Endothelial cell of umbilical vein (primary cell): ENCODE measurements around the gene DCAF5. TPM values are rescaled to one million over a fixed set of nuclear protein-coding genes. Genes with fewer than 3 reads are reported as not detected.

ENCODE experiments used
- BruUV-seq: library from RNA; stranded (reverse); fragments of 400-500 nt; replicated peaks from 2 replicates; lab custom pipeline; 2021; lab: Mats Ljungman, UMichigan
- CTCF ChIA-PET: fragments of 300-600, 350-600 bp; sonication (Branson Sonifier 250); formaldehyde crosslinking; loops from one replicate; lab custom pipeline; 2021; ENCODE audit warnings: antibody characterized with exemption, inconsistent platforms; lab: Charles Lee
- POLR2A ChIA-PET: fragments of 300-600, 350-600 bp; sonication (Branson Sonifier 250); formaldehyde crosslinking; loops from one replicate; lab custom pipeline; 2021; ENCODE audit warnings: antibody characterized with exemption, inconsistent platforms; lab: Charles Lee
- DNase-seq: peaks from one replicate; pipeline ENCODE4 v3.0.0-alpha.2; 2011; ENCODE audit warnings: low read depth, low spot score
- FAIRE-seq: peaks from 2 replicates; lab custom pipeline; 2011; peaks lifted over from hg19 to GRCh38; lab: Jason Lieb, UNC
- H2AFZ ChIP-seq: 2 replicates; pipeline ENCODE4 v1.6.0; 2012; ENCODE audit warnings: low read depth, low read length, control low read depth, inconsistent platforms
- H3K27ac ChIP-seq: 2 replicates; pipeline ENCODE4 v1.5.1; 2011; ENCODE audit warnings: low read depth, mild to moderate bottlenecking, control low read depth, low read length, moderate library complexity; ENCODE audit not compliant: insufficient read depth
- H3K27me3 ChIP-seq, 2 experiments: 2 replicates each; pipeline versions ENCODE4 v1.6.0 to v1.6.1; 2011; ENCODE audit warnings: low read length in 2 of 2, mixed read lengths in 1 of 2; ENCODE audit not compliant: control insufficient read depth in 2 of 2, insufficient read depth in 2 of 2
- H3K36me3 ChIP-seq, 2 experiments: 2 replicates in 1 of 2; 3 replicates in 1 of 2; pipeline ENCODE4 v1.5.1; 2011; ENCODE audit warnings: low read length in 2 of 2, mild to moderate bottlenecking in 1 of 2, moderate library complexity in 1 of 2; ENCODE audit not compliant: control insufficient read depth in 2 of 2, insufficient read depth in 2 of 2; ENCODE audit errors: extremely low read depth in 1 of 2
- H3K4me1 ChIP-seq: 3 replicates; pipeline ENCODE4 v1.5.1; 2011; ENCODE audit warnings: mild to moderate bottlenecking, low read length; ENCODE audit not compliant: control insufficient read depth, insufficient read depth; ENCODE audit errors: extremely low read depth
- H3K4me2 ChIP-seq: 2 replicates; pipeline ENCODE4 v1.6.1; 2011; ENCODE audit warnings: low read length, control low read depth, mixed read lengths; ENCODE audit not compliant: insufficient read depth
- H3K4me3 ChIP-seq, 3 experiments: fragments of 200-600 bp in 1 of 3; sonication (generic), shearing (Covaris generic) in 1 of 3; replicated peaks in 1 of 3; 2 replicates each; pipeline ENCODE4 v1.5.1; 2011 to 2016; ENCODE audit warnings: control low read depth in 3 of 3, low read length in 3 of 3, mild to moderate bottlenecking in 2 of 3, inconsistent platforms in 1 of 3, low read depth in 1 of 3, moderate library complexity in 1 of 3; ENCODE audit not compliant: insufficient read depth in 1 of 3
- H3K79me2 ChIP-seq: 2 replicates; pipeline ENCODE4 v1.6.0; 2012; ENCODE audit warnings: low read length, inconsistent platforms; ENCODE audit not compliant: control insufficient read depth, insufficient read depth
- H3K9ac ChIP-seq: replicated peaks from 2 replicates; pipeline ENCODE3; 2011; ENCODE audit warnings: low read length, control low read depth; ENCODE audit not compliant: insufficient read depth; ENCODE audit errors: extremely low read depth
- H3K9me1 ChIP-seq: replicated peaks from 3 replicates; pipeline ENCODE4 v1.6.0; 2011; ENCODE audit warnings: mild to moderate bottlenecking, low read length; ENCODE audit not compliant: control insufficient read depth, insufficient read depth; ENCODE audit errors: extremely low read depth
- H3K9me3 ChIP-seq: replicated peaks from 2 replicates; pipeline ENCODE4 v1.5.1; 2012; ENCODE audit warnings: low read length, inconsistent platforms; ENCODE audit not compliant: control insufficient read depth, insufficient read depth
- H4K20me1 ChIP-seq: replicated peaks from 2 replicates; pipeline ENCODE3; 2011; ENCODE audit warnings: mild to moderate bottlenecking, low read length; ENCODE audit not compliant: control insufficient read depth, insufficient read depth; ENCODE audit errors: extremely low read depth
- EZH2 ChIP-seq: IDR thresholded peaks from 2 replicates; pipeline ENCODE4 v1.6.1; 2012; ENCODE audit warnings: borderline replicate concordance, low read depth, mild to moderate bottlenecking, moderate library complexity, low read length, inconsistent platforms; ENCODE audit not compliant: severe bottlenecking
- FOS ChIP-seq: IDR thresholded peaks from 2 replicates; pipeline ENCODE4 v1.6.1; 2011; ENCODE audit warnings: mild to moderate bottlenecking, low read length, moderate library complexity, borderline replicate concordance; ENCODE audit not compliant: insufficient read depth
- GATA2 ChIP-seq: IDR thresholded peaks from 2 replicates; pipeline ENCODE4 v1.7.0; 2011; ENCODE audit warnings: low read depth, mild to moderate bottlenecking, moderate library complexity, mixed read lengths, low read length; ENCODE audit not compliant: insufficient read length, insufficient read depth
- JUN ChIP-seq: IDR thresholded peaks from 2 replicates; pipeline ENCODE4 v1.6.1; 2011; ENCODE audit warnings: borderline replicate concordance, low read depth; ENCODE audit not compliant: insufficient read length, insufficient read depth
- MYC ChIP-seq: IDR thresholded peaks from one replicate; pipeline ENCODE4 v1.6.1; 2011; ENCODE audit warnings: mild to moderate bottlenecking, low read depth, low read length
- POLR2A ChIP-seq: IDR thresholded peaks from 2 replicates; pipeline ENCODE4 v1.6.1; 2012; ENCODE audit warnings: low read depth, mild to moderate bottlenecking, control low read depth, low read length
- POLR2AphosphoS5 ChIP-seq: IDR thresholded peaks from 2 replicates; pipeline ENCODE4 v1.6.1; 2012; ENCODE audit warnings: low read depth, mild to moderate bottlenecking, control low read depth, low read length, moderate library complexity; ENCODE audit not compliant: insufficient read depth
- dilution Hi-C: fragments of 300-500 bp; cut with MboI; formaldehyde crosslinking; loops from one replicate; pipeline ENCODE4 v1.15.0; 2019; ENCODE audit warnings: low sequenced_read_pairs; ENCODE audit not compliant: extremely low pct_ligation_motif_present
- intact Hi-C: fragments of 100-400 bp; cut with micrococcal nuclease; formaldehyde crosslinking; loops from one replicate; pipeline ENCODE4 v1.10.0; 2022
- polyA plus RNA-seq, 4 experiments: library from polyadenylated mRNA; depleted of rRNA in 3 of 4; stranded (reverse) in 3 of 4; unstranded in 1 of 4; fragments of >200 nt; gene quantifications; 2 replicates each; pipeline versions ENCODE4 v1.2.1 to v1.2.3, GENCODE V29; 2011 to 2012; ENCODE audit warnings: missing spikeins in 1 of 4
- total RNA-seq: library from RNA; stranded (reverse); gene quantifications from 2 replicates; pipeline ENCODE4 v1.2.3, GENCODE V29; 2021
- TF ChIP-seq, protein P1 (sequence below), 2 donors: IDR thresholded peaks; 1 replicate in 1 of 2; 2 replicates in 1 of 2; pipeline ENCODE4 v1.5.1; 2011; ENCODE audit warnings: low read length in 2 of 2, mild to moderate bottlenecking in 2 of 2, moderate library complexity in 2 of 2, control low read depth in 1 of 2, inconsistent platforms in 1 of 2, low read depth in 1 of 2; ENCODE audit not compliant: insufficient read depth in 1 of 2; ENCODE audit errors: extremely low read depth in 1 of 2
- TF ChIP-seq, protein P2 (sequence below): IDR thresholded peaks from 2 replicates; pipeline ENCODE4 v1.6.1; 2011; ENCODE audit not compliant: insufficient read depth, insufficient read length

DCAF5 gene
- total and polyA plus RNA-seq, 2 donors (not counting 3 experiments of a cell fraction or from before 2014, with no cell fraction given) = 37.9 to 52.5 TPM

DNA sequence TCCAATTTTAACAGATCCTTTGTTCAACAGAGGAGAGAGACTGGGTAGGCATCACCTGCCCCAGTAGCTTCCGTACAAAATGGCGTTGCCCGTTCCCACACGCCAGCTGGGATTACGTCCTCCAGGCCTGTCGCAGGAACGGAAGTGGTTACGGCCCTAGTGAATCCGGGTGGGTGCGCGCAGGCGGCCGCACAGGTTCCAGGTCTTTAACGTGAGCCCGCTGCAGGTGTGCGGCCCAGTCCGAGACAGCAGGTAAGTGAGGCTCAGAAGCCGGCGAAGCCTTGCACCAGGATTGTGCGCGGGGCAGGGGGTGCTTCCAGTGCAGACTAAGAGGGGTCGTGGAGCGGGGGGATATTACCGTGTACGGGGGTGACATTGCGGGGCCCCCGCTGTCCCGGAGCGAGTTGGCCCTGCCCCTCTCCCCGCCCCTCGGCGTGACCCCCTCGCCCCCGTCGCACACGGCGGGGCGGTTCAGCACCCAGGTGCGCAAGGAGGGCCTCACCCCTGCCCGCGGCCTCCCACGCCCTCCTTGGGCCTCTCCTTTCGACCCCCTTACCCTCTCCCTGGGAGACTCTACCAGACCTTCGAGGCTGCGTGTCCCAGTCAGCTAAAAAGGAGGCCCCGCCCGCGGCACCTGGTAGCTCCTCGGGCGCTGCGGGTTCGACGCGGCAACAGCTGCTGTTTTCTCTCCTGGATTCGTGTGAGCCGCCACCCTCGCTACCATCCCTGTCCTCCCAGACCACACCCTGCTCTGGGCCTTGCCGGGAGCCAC lies 38.6 kb upstream of the DCAF5 start, which contains the start of gene EXD2:
TSS of gene EXD2 (plus strand) at position 159 of the 772 bp plus-strand sequence. CDS start 17,973 bp downstream, outside the sequence.
- dilution Hi-C loops = no loop called here
- Histone ChIP-seq H3K4me2 (peak within 1 kb of the TSS; percentile 91), H3K36me3 (no peaks in the 10 kb centered on the region), H4K20me1 (no peaks in the 10 kb centered on the region), H3K27me3 (no peaks in the 10 kb centered on the region), H3K9me1 (no peaks in the 10 kb centered on the region), H3K4me1 (peaks cover 7% of the 10 kb centered on the region), H3K4me3 (peak within 1 kb of the TSS; percentile 70 to 79 (median 76)), H3K9ac (peak within 1 kb of the TSS; percentile 66), H2AFZ (peak within 1 kb of the TSS; percentile 98), H3K79me2 (no peaks in the 10 kb centered on the region), H3K27ac (peak within 1 kb of the TSS; percentile 32), H3K9me3 (no peaks in the 10 kb centered on the region)
- no TSS peak for BruUV-seq
- peak; percentile 94 for FAIRE-seq
- DNase-seq = peak; percentile 65
- ChIA-PET CTCF (interaction anchor here (0.6 to 3.6 kb wide), 3 partner anchors 40 to 62 kb away, joined by 4 to 23 read pairs (median 5); no protein-coding TSS in a partner anchor), POLR2A (interaction anchor here (1.5 kb wide), 1 partner anchor 207 kb away, joined by 3 read pairs; the partner anchor contains the start of genes ERH and SLC39A9)
- no peak for TF ChIP-seq GATA2
- TF ChIP-seq, protein P1, sequence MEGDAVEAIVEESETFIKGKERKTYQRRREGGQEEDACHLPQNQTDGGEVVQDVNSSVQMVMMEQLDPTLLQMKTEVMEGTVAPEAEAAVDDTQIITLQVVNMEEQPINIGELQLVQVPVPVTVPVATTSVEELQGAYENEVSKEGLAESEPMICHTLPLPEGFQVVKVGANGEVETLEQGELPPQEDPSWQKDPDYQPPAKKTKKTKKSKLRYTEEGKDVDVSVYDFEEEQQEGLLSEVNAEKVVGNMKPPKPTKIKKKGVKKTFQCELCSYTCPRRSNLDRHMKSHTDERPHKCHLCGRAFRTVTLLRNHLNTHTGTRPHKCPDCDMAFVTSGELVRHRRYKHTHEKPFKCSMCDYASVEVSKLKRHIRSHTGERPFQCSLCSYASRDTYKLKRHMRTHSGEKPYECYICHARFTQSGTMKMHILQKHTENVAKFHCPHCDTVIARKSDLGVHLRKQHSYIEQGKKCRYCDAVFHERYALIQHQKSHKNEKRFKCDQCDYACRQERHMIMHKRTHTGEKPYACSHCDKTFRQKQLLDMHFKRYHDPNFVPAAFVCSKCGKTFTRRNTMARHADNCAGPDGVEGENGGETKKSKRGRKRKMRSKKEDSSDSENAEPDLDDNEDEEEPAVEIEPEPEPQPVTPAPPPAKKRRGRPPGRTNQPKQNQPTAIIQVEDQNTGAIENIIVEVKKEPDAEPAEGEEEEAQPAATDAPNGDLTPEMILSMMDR (IDR thresholded peaks at IDR 0.05; ENCODE audit: extremely low read depth in 1 of 2, insufficient read depth in 1 of 2, low read depth in 1 of 2, low read length in 2 of 2) = no peak
- TF ChIP-seq, protein P2, sequence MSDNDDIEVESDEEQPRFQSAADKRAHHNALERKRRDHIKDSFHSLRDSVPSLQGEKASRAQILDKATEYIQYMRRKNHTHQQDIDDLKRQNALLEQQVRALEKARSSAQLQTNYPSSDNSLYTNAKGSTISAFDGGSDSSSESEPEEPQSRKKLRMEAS = no peak
- no peak for TF ChIP-seq POLR2A
- TF ChIP-seq EZH2 = no peak
- TF ChIP-seq POLR2AphosphoS5 = no peak
- no peak for TF ChIP-seq JUN
- TF ChIP-seq FOS = no peak
- no peak for TF ChIP-seq MYC
- intact Hi-C loops = loop anchor here (1.0 kb wide), 2 partner anchors 38 to 62 kb away; partner anchors contain the start of gene DCAF5
